Measurements from ENCODE around the gene CTNND1. TPM values are rescaled to one million over a fixed set of nuclear protein-coding genes. Genes with fewer than 3 reads are reported as not detected.

CTNND1 gene
- total RNA-seq, 1 donor: 140 TPM

- TF ChIP-seq CTCF (IDR thresholded peaks at IDR 0.05; ENCODE audit: extremely low read depth, low read depth, low read length): no peak
- Histone ChIP-seq H3K27me3 (ENCODE audit: insufficient read depth, low read length) (no peaks in the 10 kb centered on the region), H3K4me1 (ENCODE audit: insufficient read depth, low read length) (no peaks in the 10 kb centered on the region)
Observed at GRCh38 chr11:57842873-57843272, 81.3 kb downstream of the CTNND1 start.

GRCh38 chr11:57867966-57868365 lies 106.4 kb downstream of the CTNND1 start:
- DNase-seq (ENCODE audit: insufficient read length, low spot score, missing footprints): no peak
- Histone ChIP-seq H3K9me3 (ENCODE audit: low read depth, low read length) (no peaks in the 10 kb centered on the region), H2AFZ (ENCODE audit: low read length) (no peak overlapping the region), H3K27ac (ENCODE audit: low read depth, low read length) (no peak overlapping the region), H3K4me1 (ENCODE audit: insufficient read depth, low read length) (no peaks in the 10 kb centered on the region), H3K79me2 (ENCODE audit: insufficient read depth, low read length) (no peaks in the 10 kb centered on the region), H3K36me3 (ENCODE audit: insufficient read depth, low read length) (no peaks in the 10 kb centered on the region), H3K4me2 (ENCODE audit: insufficient read depth, low read length) (no peak overlapping the region), H4K20me1 (ENCODE audit: insufficient read depth, low read length) (no peaks in the 10 kb centered on the region), H3K4me3 (ENCODE audit: insufficient read depth, low read length) (no peak overlapping the region), H3K27me3 (ENCODE audit: insufficient read depth, low read length) (no peaks in the 10 kb centered on the region)
- no peak for TF ChIP-seq CTCF (IDR thresholded peaks at IDR 0.05; ENCODE audit: extremely low read depth, low read depth, low read length)

More at GRCh38 chr11:57842873-57843272, 81.3 kb downstream of the CTNND1 start:
- no peak overlapping the region for H3K4me3 ChIP-seq (ENCODE audit: insufficient read depth, low read length)
- no peak overlapping the region for H3K4me2 ChIP-seq (ENCODE audit: insufficient read depth, low read length)
- H3K27ac ChIP-seq (ENCODE audit: low read depth, low read length): no peak overlapping the region
- no peaks in the 10 kb centered on the region for H3K79me2 ChIP-seq (ENCODE audit: insufficient read depth, low read length)
- DNase-seq (ENCODE audit: insufficient read length, low spot score, missing footprints): no peak
- no peaks in the 10 kb centered on the region for H3K36me3 ChIP-seq (ENCODE audit: insufficient read depth, low read length)
- H4K20me1 ChIP-seq (ENCODE audit: insufficient read depth, low read length): no peaks in the 10 kb centered on the region
- no peak overlapping the region for H2AFZ ChIP-seq (ENCODE audit: low read length)
- no peaks in the 10 kb centered on the region for H3K9me3 ChIP-seq (ENCODE audit: low read depth, low read length)

- Histone ChIP-seq H3K9me3 (ENCODE audit: low read depth, low read length) (no peaks in the 10 kb centered on the region), H3K4me1 (ENCODE audit: insufficient read depth, low read length) (peaks cover 2% of the 10 kb centered on the region), H3K4me3 (ENCODE audit: insufficient read depth, low read length) (no peak overlapping the region), H3K36me3 (ENCODE audit: insufficient read depth, low read length) (no peaks in the 10 kb centered on the region), H3K4me2 (ENCODE audit: insufficient read depth, low read length) (no peak overlapping the region), H4K20me1 (ENCODE audit: insufficient read depth, low read length) (no peaks in the 10 kb centered on the region), H3K79me2 (ENCODE audit: insufficient read depth, low read length) (no peaks in the 10 kb centered on the region), H2AFZ (ENCODE audit: low read length) (no peak overlapping the region), H3K27ac (ENCODE audit: low read depth, low read length) (no peak overlapping the region), H3K27me3 (ENCODE audit: insufficient read depth, low read length) (no peaks in the 10 kb centered on the region)
- no peak for DNase-seq (ENCODE audit: insufficient read length, low spot score, missing footprints)
- TF ChIP-seq CTCF (IDR thresholded peaks at IDR 0.05; ENCODE audit: extremely low read depth, low read depth, low read length): no peak
Observed at GRCh38 chr11:57868491-57868890, 106.9 kb downstream of the CTNND1 start.

Small RNA genes within 50 kb of the gene (small RNA-seq; reads per million reads assigned to genes)
- gene AP001931.1: not detected
- not detected for gene TMX2-CTNND1

Other genes starting within 250 kb of the CTNND1 start
- gene SLC43A1, start 246.1 kb upstream of the CTNND1 start, total RNA-seq: 18.5 and 28.0 TPM in 2 replicates
- gene TIMM10, start 231.0 kb upstream of the CTNND1 start, total RNA-seq: 22.1 and 25.7 TPM in 2 replicates
- gene SMTNL1, start 224.2 kb upstream of the CTNND1 start, total RNA-seq: not detected in 2 replicates
- gene UBE2L6, start 194.1 kb upstream of the CTNND1 start, total RNA-seq: 61.3 and 65.9 TPM in 2 replicates
- 31.5 and 47.7 TPM in 2 replicates for gene SERPING1, start 164.1 kb upstream of the CTNND1 start, total RNA-seq
- gene YPEL4, start 111.9 kb upstream of the CTNND1 start, total RNA-seq: 0.59 and 0.72 TPM in 2 replicates
- 15.2 and 15.6 TPM in 2 replicates for gene CLP1, start 104.0 kb upstream of the CTNND1 start, total RNA-seq
- gene ZDHHC5, start 93.7 kb upstream of the CTNND1 start, total RNA-seq: 48.3 and 48.9 TPM in 2 replicates
- 13.4 and 13.6 TPM in 2 replicates for gene MED19, start 49.6 kb upstream of the CTNND1 start, total RNA-seq
- gene TMX2, start 49.2 kb upstream of the CTNND1 start, total RNA-seq: 41.3 and 47.8 TPM in 2 replicates
- gene SELENOH, start 20.3 kb upstream of the CTNND1 start, total RNA-seq: 58.9 and 68.8 TPM in 2 replicates
- not detected in 2 replicates for gene BTBD18, start 10.0 kb upstream of the CTNND1 start, total RNA-seq

Measured in osteoblast (primary cell).